Measurements from ENCODE around the gene TWF2.

Gene TWF2

GRCh38 chr3:52186729-52187128 lies 52.2 kb downstream of the TWF2 start:
- H3K4me1 ChIP-seq (ENCODE audit: insufficient read depth, low read length), result no peaks in the 10 kb centered on the region

GRCh38 chr3:52185837-52186236 lies 53.1 kb downstream of the TWF2 start:
- Histone ChIP-seq H3K9me3 (ENCODE audit: control insufficient read depth, insufficient read depth, low read length) (no peaks in the 10 kb centered on the region), H3K4me1 (ENCODE audit: insufficient read depth, low read length) (no peaks in the 10 kb centered on the region), H3K9ac (ENCODE audit: low read depth, low read length) (no peak overlapping the region), H3K36me3 (ENCODE audit: insufficient read depth, low read length) (no peaks in the 10 kb centered on the region)

More at GRCh38 chr3:52186729-52187128, 52.2 kb downstream of the TWF2 start:
- no peak overlapping the region for H3K9ac ChIP-seq (ENCODE audit: low read depth, low read length)
- no peaks in the 10 kb centered on the region for H3K36me3 ChIP-seq (ENCODE audit: insufficient read depth, low read length)
- H3K9me3 ChIP-seq (ENCODE audit: control insufficient read depth, insufficient read depth, low read length), result no peaks in the 10 kb centered on the region

- Histone ChIP-seq H3K9ac (ENCODE audit: low read depth, low read length) (no peak overlapping the region), H3K36me3 (ENCODE audit: insufficient read depth, low read length) (no peaks in the 10 kb centered on the region), H3K4me1 (ENCODE audit: insufficient read depth, low read length) (no peaks in the 10 kb centered on the region), H3K9me3 (ENCODE audit: control insufficient read depth, insufficient read depth, low read length) (no peaks in the 10 kb centered on the region)
Observed at GRCh38 chr3:52185311-52185710, 53.6 kb downstream of the TWF2 start.

- Histone ChIP-seq H3K9ac (ENCODE audit: low read depth, low read length) (no peak overlapping the region), H3K4me1 (ENCODE audit: insufficient read depth, low read length) (no peaks in the 10 kb centered on the region), H3K36me3 (ENCODE audit: insufficient read depth, low read length) (no peaks in the 10 kb centered on the region), H3K9me3 (ENCODE audit: control insufficient read depth, insufficient read depth, low read length) (no peaks in the 10 kb centered on the region)
Observed at GRCh38 chr3:52184690-52185089, 54.3 kb downstream of the TWF2 start.

- Histone ChIP-seq H3K4me1 (ENCODE audit: insufficient read depth, low read length) (no peaks in the 10 kb centered on the region), H3K9me3 (ENCODE audit: control insufficient read depth, insufficient read depth, low read length) (no peaks in the 10 kb centered on the region), H3K36me3 (ENCODE audit: insufficient read depth, low read length) (no peaks in the 10 kb centered on the region), H3K9ac (ENCODE audit: low read depth, low read length) (no peak overlapping the region)
Observed at GRCh38 chr3:52183786-52184445, 55.0 kb downstream of the TWF2 start.

GRCh38 chr3:52182691-52183090 lies 56.3 kb downstream of the TWF2 start:
- no peaks in the 10 kb centered on the region for H3K4me1 ChIP-seq (ENCODE audit: insufficient read depth, low read length)
- H3K9me3 ChIP-seq (ENCODE audit: control insufficient read depth, insufficient read depth, low read length), result no peaks in the 10 kb centered on the region
- H3K36me3 ChIP-seq (ENCODE audit: insufficient read depth, low read length), result no peaks in the 10 kb centered on the region
- H3K9ac ChIP-seq (ENCODE audit: low read depth, low read length), result no peak overlapping the region

- H3K4me1 ChIP-seq (ENCODE audit: insufficient read depth, low read length), result peaks cover 5% of the 10 kb centered on the region; the same call in 1 of the 2 replicates
Observed at GRCh38 chr3:52182196-52182595, 56.8 kb downstream of the TWF2 start.

GRCh38 chr3:52181543-52181942 lies 57.4 kb downstream of the TWF2 start:
- Histone ChIP-seq H3K36me3 (ENCODE audit: insufficient read depth, low read length) (no peaks in the 10 kb centered on the region), H3K9me3 (ENCODE audit: control insufficient read depth, insufficient read depth, low read length) (no peaks in the 10 kb centered on the region), H3K4me1 (ENCODE audit: insufficient read depth, low read length) (peaks cover 8% of the 10 kb centered on the region; the same call in 1 of the 2 replicates), H3K9ac (ENCODE audit: low read depth, low read length) (no peak overlapping the region)

More at GRCh38 chr3:52182196-52182595, 56.8 kb downstream of the TWF2 start:
- Histone ChIP-seq H3K36me3 (ENCODE audit: insufficient read depth, low read length) (no peaks in the 10 kb centered on the region), H3K9me3 (ENCODE audit: control insufficient read depth, insufficient read depth, low read length) (no peaks in the 10 kb centered on the region), H3K9ac (ENCODE audit: low read depth, low read length) (no peak overlapping the region)

All from ES-I3 (cell line).